DLD1 (cell line): ENCODE measurements around the gene CYP11A1.

Source experiments
- in situ Hi-C: cut with HindIII; loops from 2 replicates; pipeline ENCODE4 v1.10.0; 2017; ENCODE audit warnings: low sequenced_read_pairs

CYP11A1 gene

GRCh38 chr15:74389241-74390048 lies 22.0 kb upstream of the CYP11A1 start:
- in situ Hi-C loops = no loop called here

- in situ Hi-C loops = no loop called here
These were observed 21.0 kb upstream of the CYP11A1 start for GRCh38 chr15:74388363-74388951.

GRCh38 chr15:74387621-74388362 lies 20.3 kb upstream of the CYP11A1 start:
- in situ Hi-C loops = no loop called here

DNA sequence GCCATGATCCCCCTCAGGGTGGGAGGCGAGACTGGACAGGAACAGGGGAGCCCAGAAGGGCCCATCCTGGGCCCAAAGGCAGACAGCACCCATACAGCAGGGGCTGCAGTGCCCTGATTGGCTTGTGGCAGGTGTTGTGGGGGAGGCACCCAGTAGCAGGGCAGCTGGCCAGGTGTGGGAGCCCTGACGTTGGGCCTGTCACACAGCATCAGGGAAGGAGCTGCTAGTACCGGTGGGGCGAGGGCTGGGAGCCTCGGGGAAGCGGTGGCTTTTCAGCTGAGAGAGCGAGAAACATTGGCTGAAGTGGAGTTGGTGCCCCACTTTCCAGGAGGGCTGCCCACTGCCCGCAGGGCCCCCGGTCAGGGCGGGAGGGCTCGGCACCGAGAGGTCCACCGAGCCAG lies 19.7 kb upstream of the CYP11A1 start:
- in situ Hi-C loops = no loop called here

GRCh38 chr15:74386496-74387140 lies 19.2 kb upstream of the CYP11A1 start:
- in situ Hi-C loops = no loop called here

DNA sequence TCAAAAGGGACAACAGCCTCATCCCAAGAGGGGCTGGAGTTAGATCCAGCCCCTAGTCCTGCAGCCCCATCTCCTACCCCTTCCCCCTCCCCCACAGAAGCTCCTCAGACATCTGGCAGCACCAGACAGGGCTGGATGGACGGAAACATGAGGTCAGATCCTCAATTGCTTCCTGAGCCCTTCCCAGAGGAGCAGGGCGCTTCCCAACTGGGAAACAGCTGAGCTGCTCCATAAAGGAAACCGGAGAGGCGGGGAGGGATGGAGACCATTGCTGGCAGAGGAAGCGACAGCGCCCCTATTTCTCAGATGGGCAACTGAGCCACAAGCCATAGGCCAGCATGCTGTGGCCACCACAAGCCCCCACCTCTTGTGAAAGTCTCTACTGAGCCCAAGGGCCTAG lies 18.3 kb upstream of the CYP11A1 start:
- in situ Hi-C loops = no loop called here

DNA sequence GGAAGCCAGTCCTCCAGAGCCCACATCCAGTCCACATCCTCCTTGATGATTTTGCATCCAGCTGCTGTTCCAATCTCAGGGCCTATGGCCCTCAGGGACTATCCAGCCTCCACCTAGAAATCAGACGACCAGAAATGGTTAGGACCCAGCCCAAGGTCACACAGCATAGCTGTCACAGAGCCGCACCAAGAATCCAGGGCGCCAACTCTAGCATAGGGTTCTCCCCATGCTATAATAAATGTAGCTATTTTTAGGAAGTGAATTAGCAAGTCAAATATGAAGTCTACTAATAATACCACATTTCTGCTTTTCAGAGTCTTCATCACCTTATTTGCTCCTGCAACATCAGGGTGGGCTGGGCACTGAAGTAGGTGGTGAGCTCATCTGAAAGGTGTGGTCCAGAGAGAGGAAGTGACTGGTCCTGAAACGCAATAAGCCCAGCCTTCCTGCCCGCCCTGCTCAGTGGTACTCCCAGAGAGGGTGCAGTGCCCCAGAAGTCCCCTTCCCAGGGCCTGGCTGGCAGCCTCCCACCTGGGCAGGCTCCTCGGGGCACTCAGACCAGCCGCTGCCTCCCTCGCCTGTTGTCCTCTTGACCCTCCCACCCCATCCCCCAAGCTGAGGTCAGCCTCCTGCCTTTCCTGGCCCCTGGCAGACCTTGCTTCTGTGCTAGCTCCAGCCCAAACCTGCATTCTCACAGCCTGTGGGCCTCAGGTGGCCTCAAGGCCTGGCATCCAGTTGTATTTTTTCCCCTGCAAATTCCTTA lies 17.6 kb upstream of the CYP11A1 start:
- in situ Hi-C loops = no loop called here

- in situ Hi-C loops = no loop called here
These were observed 17.1 kb upstream of the CYP11A1 start for GRCh38 chr15:74384566-74384880.

GRCh38 chr15:74383695-74384565 lies 16.5 kb upstream of the CYP11A1 start:
- in situ Hi-C loops = no loop called here

- in situ Hi-C loops = no loop called here
These were observed 15.8 kb upstream of the CYP11A1 start for GRCh38 chr15:74383286-74383685.

GRCh38 chr15:74382004-74382816 lies 14.8 kb upstream of the CYP11A1 start:
- in situ Hi-C loops = no loop called here

DNA sequence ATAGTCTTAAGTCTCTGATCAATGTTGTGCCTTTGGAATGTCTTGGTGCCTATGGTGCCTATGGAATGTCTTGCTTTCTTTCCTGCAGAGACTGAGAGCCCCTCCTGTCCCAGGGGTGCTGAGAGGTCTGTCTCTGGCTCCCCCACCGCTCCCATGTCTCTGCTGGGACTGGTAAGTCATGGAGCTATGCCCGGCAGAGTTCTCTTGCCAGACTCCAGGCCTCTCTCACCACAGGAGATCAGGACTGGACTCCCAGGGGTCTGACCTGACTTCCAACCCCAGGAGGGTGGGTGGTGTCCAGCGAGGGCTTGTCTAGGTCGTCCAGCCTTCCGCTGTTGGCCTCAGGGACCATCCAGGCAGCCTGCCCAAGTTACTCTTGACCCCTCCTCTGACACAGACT lies 14.0 kb upstream of the CYP11A1 start:
- in situ Hi-C loops = no loop called here

- in situ Hi-C loops = no loop called here
These were observed 13.7 kb upstream of the CYP11A1 start for GRCh38 chr15:74381190-74381453.

GRCh38 chr15:74380361-74381189 lies 13.1 kb upstream of the CYP11A1 start:
- in situ Hi-C loops = no loop called here

DNA sequence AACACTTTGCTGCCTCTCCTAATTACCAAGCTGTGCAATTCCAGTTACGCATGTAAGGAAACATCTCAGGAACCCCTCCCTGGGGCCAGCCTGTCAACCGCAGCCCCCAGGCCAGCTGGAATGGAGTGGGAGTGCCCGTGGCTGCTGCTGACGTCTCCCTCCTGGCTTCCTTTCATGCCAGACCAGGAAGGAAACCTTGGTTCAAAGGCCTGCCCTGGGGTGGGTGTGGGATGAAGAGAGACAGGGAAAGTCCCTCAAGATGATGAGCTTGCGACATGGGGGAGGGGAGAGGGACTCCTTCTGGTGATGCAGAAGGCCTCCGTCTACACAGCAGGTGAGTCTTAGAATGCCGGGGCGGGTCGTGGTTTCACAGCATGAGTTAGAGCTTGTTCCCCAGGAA lies 11.4 kb upstream of the CYP11A1 start:
- in situ Hi-C loops = loop anchor here (10.0 kb wide), 1 partner anchor 396 kb away; no protein-coding TSS in a partner anchor

GRCh38 chr15:74377831-74378766 lies 10.7 kb upstream of the CYP11A1 start:
- in situ Hi-C loops = loop anchor here (10.0 kb wide), 1 partner anchor 397 kb away; no protein-coding TSS in a partner anchor
